Muscle of arm (tissue), 12 donors: ENCODE measurements around the gene MICB. TPM values are rescaled to one million over a fixed set of nuclear protein-coding genes. Genes with fewer than 3 reads are reported as not detected.

Experiments
- DNase-seq: peaks from one replicate; pipeline ENCODE4 v3.0.0-alpha.2; 2013
- polyA plus RNA-seq, 12 donors: library from polyadenylated mRNA; unstranded; fragments of 120-200 nt; gene quantifications; one replicate each; pipeline ENCODE4 v1.2.1, GENCODE V29; 2013; ENCODE audit not compliant: insufficient read length in 12 of 12

The MICB gene
- polyA plus RNA-seq, 12 donors = 0.37 to 1.9 (median 0.78) TPM; not detected in 2

GRCh38 chr6:31560697-31561058, 62.7 kb downstream of the MICB start:
- DNase-seq = no peak

Other genes starting within 250 kb of the MICB start
- gene HLA-C, start 226.1 kb upstream of the MICB start, polyA plus RNA-seq = 10 to 100 TPM in 11 of 12 donors, not detected in 1; 39.8 to 99.1 (median 48.0) TPM
- gene HLA-B, start 141.0 kb upstream of the MICB start, polyA plus RNA-seq = 100 to 1,000 TPM in 11 of 12 donors, not detected in 1; 106 to 262 (median 145) TPM
- 10 to 100 TPM in 2 of 12 donors, 1 to 10 TPM in 9, not detected in 1; 2.8 to 12.5 (median 7.0) TPM for gene MICA, start 94.5 kb upstream of the MICB start, polyA plus RNA-seq
- not detected for gene MCCD1, start 30.8 kb downstream of the MICB start, polyA plus RNA-seq
- gene DDX39B, start 43.9 kb downstream of the MICB start, polyA plus RNA-seq = 100 to 1,000 TPM in 11 of 12 donors, not detected in 1; 312 to 457 (median 352) TPM
- 1 to 10 TPM in 10 of 12 donors, not detected in 2; 3.3 to 6.6 (median 4.1) TPM for gene ATP6V1G2, start 48.5 kb downstream of the MICB start, polyA plus RNA-seq
- 10 to 100 TPM in 11 of 12 donors, not detected in 1; 11.4 to 23.7 (median 14.1) TPM for gene NFKBIL1, start 49.5 kb downstream of the MICB start, polyA plus RNA-seq
- gene LTA, start 74.1 kb downstream of the MICB start, polyA plus RNA-seq = 1 to 10 TPM in 1 of 12 donors, under 1 TPM in 5, not detected in 6; 0.13 to 2.6 (median 0.33) TPM
- gene TNF, start 77.4 kb downstream of the MICB start, polyA plus RNA-seq = 1 to 10 TPM in 1 of 12 donors, under 1 TPM in 8, not detected in 3; 0.11 to 1.5 (median 0.33) TPM
- 10 to 100 TPM in 1 of 12 donors, 1 to 10 TPM in 7, under 1 TPM in 2, not detected in 2; 0.57 to 23.4 (median 1.3) TPM for gene LTB, start 84.3 kb downstream of the MICB start, polyA plus RNA-seq
- gene LST1, start 88.1 kb downstream of the MICB start, polyA plus RNA-seq = 10 to 100 TPM in 2 of 12 donors, 1 to 10 TPM in 8, not detected in 2; 3.9 to 24.6 (median 5.9) TPM
- under 1 TPM in 6 of 12 donors, not detected in 6; 0.22 to 0.63 (median 0.25) TPM for gene NCR3, start 94.9 kb downstream of the MICB start, polyA plus RNA-seq
- gene AIF1, start 117.1 kb downstream of the MICB start, polyA plus RNA-seq = 10 to 100 TPM in 11 of 12 donors, not detected in 1; 12.8 to 39.9 (median 18.8) TPM
- gene PRRC2A, start 122.6 kb downstream of the MICB start, polyA plus RNA-seq = 100 to 1,000 TPM; 104 to 352 (median 123) TPM
- gene BAG6, start 154.5 kb downstream of the MICB start, polyA plus RNA-seq = 100 to 1,000 TPM in 11 of 12 donors, not detected in 1; 153 to 248 (median 195) TPM
- 1 to 10 TPM in 10 of 12 donors, not detected in 2; 3.4 to 9.7 (median 4.8) TPM for gene APOM, start 157.7 kb downstream of the MICB start, polyA plus RNA-seq
- 10 to 100 TPM in 11 of 12 donors, not detected in 1; 10.9 to 15.8 (median 12.5) TPM for gene C6orf47, start 162.6 kb downstream of the MICB start, polyA plus RNA-seq
- gene GPANK1, start 166.9 kb downstream of the MICB start, polyA plus RNA-seq = 10 to 100 TPM in 11 of 12 donors, not detected in 1; 12.1 to 25.8 (median 13.5) TPM
- gene CSNK2B, start 167.9 kb downstream of the MICB start, polyA plus RNA-seq = 100 to 1,000 TPM in 11 of 12 donors, not detected in 1; 121 to 202 (median 144) TPM
- 10 to 100 TPM in 9 of 12 donors, 1 to 10 TPM in 2, not detected in 1; 6.1 to 27.9 (median 14.2) TPM for gene LY6G5B, start 171.8 kb downstream of the MICB start, polyA plus RNA-seq
- 1 to 10 TPM in 10 of 12 donors, not detected in 2; 1.2 to 6.4 (median 3.2) TPM for gene LY6G5C, start 182.9 kb downstream of the MICB start, polyA plus RNA-seq
- 10 to 100 TPM in 11 of 12 donors, not detected in 1; 35.4 to 54.1 (median 43.1) TPM for gene ABHD16A, start 205.2 kb downstream of the MICB start, polyA plus RNA-seq
- gene LY6G6F, start 208.7 kb downstream of the MICB start, polyA plus RNA-seq = under 1 TPM in 1 of 12 donors, not detected in 11; 0.27 TPM
- gene LY6G6D, start 217.2 kb downstream of the MICB start, polyA plus RNA-seq = 1 to 10 TPM in 1 of 12 donors, under 1 TPM in 5, not detected in 6; 0.50 to 1.1 (median 0.75) TPM
- 1 to 10 TPM in 3 of 12 donors, under 1 TPM in 4, not detected in 5; 0.28 to 6.6 (median 0.63) TPM for gene LY6G6C, start 223.6 kb downstream of the MICB start, polyA plus RNA-seq
- 1 to 10 TPM in 2 of 12 donors, under 1 TPM in 8, not detected in 2; 0.49 to 1.7 (median 0.63) TPM for gene MPIG6B, start 225.2 kb downstream of the MICB start, polyA plus RNA-seq
- 100 to 1,000 TPM in 8 of 12 donors, 10 to 100 TPM in 3, not detected in 1; 89.7 to 152 (median 108) TPM for gene DDAH2, start 231.2 kb downstream of the MICB start, polyA plus RNA-seq
- gene CLIC1, start 238.4 kb downstream of the MICB start, polyA plus RNA-seq = 100 to 1,000 TPM in 11 of 12 donors, not detected in 1; 100 to 194 (median 129) TPM
- 10 to 100 TPM in 6 of 12 donors, 1 to 10 TPM in 5, not detected in 1; 7.4 to 32.2 (median 13.8) TPM for gene MSH5, start 241.9 kb downstream of the MICB start, polyA plus RNA-seq